ENCODE results near the gene EYA2.

Gene EYA2

DNA sequence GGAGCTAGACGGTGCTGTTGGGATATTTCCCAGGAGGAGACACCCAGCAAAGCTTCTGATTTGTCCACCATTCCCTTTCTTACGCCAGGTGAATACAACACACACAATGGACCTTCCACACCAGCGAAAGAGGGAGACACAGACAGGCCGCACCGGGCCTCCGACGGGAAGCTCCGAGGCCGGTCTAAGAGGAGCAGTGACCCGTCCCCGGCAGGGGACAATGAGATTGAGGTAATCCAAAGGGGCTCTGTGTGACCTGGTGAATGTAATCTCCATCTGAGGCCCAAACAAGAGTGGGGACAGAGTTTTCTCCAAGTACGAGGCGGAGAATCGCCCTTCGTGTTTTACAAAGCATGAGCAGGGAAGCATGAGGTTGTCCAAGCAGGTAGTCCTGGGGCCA lies 194.5 kb downstream of the EYA2 start:
- TF ChIP-seq, protein P1, sequence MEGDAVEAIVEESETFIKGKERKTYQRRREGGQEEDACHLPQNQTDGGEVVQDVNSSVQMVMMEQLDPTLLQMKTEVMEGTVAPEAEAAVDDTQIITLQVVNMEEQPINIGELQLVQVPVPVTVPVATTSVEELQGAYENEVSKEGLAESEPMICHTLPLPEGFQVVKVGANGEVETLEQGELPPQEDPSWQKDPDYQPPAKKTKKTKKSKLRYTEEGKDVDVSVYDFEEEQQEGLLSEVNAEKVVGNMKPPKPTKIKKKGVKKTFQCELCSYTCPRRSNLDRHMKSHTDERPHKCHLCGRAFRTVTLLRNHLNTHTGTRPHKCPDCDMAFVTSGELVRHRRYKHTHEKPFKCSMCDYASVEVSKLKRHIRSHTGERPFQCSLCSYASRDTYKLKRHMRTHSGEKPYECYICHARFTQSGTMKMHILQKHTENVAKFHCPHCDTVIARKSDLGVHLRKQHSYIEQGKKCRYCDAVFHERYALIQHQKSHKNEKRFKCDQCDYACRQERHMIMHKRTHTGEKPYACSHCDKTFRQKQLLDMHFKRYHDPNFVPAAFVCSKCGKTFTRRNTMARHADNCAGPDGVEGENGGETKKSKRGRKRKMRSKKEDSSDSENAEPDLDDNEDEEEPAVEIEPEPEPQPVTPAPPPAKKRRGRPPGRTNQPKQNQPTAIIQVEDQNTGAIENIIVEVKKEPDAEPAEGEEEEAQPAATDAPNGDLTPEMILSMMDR (conservative IDR thresholded peaks at IDR 0.05; ENCODE audit: low read depth, low read length) = no peak
- no peak overlapping the region for H3K4me3 ChIP-seq (ENCODE audit: low read length)
- no peak for DNase-seq (ENCODE audit: low read depth)

DNA sequence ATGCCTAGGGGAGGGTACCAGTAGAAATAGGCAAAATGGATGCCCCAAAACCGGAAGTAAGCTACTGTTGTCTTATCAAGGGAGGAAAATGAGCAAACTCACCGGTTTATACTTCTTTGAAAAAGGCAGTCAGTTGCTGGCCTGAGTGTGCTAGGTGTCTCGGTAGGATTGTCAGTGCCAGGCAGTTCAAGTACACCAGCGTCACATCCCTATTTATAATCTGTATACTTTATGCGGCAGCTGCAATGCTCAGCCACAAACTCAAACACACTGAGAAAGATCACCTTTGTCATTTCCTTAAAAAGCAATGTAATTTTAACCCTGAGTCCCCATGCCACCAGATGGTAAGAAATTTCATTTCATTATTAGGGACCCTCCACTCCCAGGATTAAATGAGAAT lies 196.2 kb downstream of the EYA2 start:
- TF ChIP-seq, protein P1 (conservative IDR thresholded peaks at IDR 0.05; ENCODE audit: low read depth, low read length) = no peak
- no peak overlapping the region for H3K4me3 ChIP-seq (ENCODE audit: low read length)
- DNase-seq (ENCODE audit: low read depth) = no peak

DNA sequence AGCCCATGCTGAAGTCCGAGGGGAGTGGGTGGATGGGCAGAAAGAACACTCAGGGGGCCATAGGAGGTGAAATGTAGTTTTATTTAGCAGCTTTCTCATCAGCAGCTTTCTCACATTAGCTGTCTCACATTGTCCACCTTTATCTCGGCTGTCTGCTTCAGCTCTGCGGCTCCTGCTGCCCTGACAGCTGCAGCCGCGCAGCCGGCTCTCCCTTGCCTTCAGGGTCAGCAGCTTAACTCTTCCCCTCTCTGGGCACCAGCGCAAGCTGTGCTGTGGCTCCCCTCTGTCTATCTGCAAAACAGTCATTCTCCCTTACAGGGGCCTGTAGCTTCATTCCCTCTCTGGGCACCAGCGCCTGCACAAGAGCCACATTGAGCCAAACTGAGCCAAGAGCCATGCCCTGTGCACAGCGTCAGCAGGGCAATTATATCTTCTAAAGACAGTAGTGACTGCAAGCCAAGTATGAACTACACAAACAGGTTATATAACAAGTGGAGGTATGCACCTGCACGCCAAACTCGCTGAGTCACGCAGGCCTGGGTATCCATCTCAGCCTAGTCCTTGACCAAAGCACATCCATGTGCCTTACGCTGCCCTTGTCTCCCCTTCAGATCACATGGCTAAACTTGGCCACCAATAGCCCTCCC lies 198.8 kb downstream of the EYA2 start:
- no peak overlapping the region for H3K4me3 ChIP-seq (ENCODE audit: low read length)
- TF ChIP-seq, protein P1 (conservative IDR thresholded peaks at IDR 0.05; ENCODE audit: low read depth, low read length) = no peak
- no peak for DNase-seq (ENCODE audit: low read depth)

DNA sequence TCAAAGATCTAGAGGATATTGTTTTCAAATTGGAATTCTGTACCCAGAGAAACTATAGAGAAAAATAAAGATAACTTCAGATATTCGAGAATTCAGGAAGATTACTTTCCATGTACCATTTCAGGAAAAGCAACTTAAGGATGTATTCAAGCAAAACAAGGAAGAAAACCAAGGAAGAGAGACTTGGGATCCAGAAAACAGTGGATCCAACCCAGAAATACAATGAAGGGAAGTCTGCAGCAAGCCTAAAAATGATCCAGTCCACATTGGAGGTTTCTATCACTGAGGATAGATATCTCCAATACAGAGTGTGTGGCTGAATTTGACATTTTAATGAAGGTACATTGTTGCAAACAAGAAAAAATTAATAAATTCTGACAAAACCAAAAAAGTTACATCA lies 201.0 kb downstream of the EYA2 start:
- no peak for DNase-seq (ENCODE audit: low read depth)
- no peak overlapping the region for H3K4me3 ChIP-seq (ENCODE audit: low read length)
- TF ChIP-seq, protein P1 (conservative IDR thresholded peaks at IDR 0.05; ENCODE audit: low read depth, low read length) = no peak

DNA sequence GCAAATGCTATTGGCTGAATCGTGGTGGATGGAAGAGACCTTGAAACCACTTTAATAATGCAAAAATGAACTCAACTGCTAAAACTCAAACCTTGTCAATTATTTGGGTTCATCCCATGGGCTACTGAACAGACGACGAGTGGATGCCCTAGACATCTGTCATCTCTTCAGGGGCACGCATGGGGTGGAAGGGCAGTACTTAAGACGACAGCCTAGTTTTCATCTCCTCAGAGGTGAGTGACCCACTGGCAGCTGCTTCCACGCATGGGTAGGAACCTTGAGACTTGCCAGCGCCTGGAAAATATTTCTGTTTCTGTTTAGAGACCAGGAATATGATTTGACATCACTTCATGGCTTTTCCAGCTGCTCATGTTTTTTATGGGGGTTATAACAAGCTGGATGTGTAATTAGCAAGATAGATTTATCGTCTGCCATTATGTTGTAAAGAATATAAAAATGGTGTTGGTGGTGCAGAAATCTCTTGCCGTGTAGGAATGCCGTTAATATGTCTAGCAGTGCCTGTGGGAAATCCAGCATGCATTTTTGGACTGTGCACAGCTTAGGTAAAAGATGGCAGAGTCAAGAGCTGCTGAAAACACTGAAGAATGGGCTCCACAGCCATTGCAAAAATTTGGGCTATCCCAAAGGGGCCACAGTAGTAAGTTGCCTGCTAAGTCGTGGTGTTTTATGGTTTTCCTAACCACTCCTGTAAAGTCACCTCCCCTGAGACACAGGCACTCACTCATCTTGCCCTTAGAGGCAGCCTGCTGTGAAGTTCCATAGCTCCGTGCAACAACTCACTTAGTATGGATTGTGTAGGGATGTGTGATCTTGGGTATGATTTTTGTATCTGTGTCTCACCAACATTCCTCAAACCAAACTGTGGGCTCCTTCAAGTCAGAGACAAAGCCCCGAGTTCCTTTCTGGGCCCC lies 203.3 kb downstream of the EYA2 start:
- H3K4me3 ChIP-seq (ENCODE audit: low read length) = no peak overlapping the region
- TF ChIP-seq, protein P1 (conservative IDR thresholded peaks at IDR 0.05; ENCODE audit: low read depth, low read length) = no peak
- no peak for DNase-seq (ENCODE audit: low read depth)

DNA sequence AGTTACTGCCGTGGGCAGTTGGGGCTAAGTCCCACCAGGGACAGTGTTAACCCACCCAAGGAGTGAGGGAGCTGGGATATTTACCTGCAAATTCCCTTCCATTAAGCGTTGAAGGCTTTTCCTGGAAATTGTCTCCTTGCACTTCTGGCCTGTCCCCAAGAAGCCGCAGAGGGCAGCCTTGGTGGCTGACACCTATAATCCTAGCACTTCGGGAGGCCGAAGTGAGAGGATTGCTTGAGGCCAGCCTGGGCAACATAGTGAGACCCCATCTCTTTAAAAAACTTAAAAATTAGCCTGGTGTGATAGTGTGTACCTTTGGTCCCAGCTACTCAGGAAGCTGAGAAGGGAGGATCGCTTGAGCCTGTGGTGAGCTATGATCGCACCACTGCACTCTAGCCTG lies 204.4 kb downstream of the EYA2 start:
- no peak overlapping the region for H3K4me3 ChIP-seq (ENCODE audit: low read length)
- no peak for DNase-seq (ENCODE audit: low read depth)
- TF ChIP-seq, protein P1 (conservative IDR thresholded peaks at IDR 0.05; ENCODE audit: low read depth, low read length) = no peak
